ENCODE results near the gene PPIC.

PPIC gene

GRCh38 chr5:123036391-123037103 is at the start of gene PPIC:
PPIC (minus strand) TSS chr5:123036725; CDS start chr5:123036625, 100 bp downstream.
- Mint-ChIP-seq H3K27ac (no peak within 1 kb of the TSS), H3K36me3 (ENCODE audit: low read depth) (no peaks in the 10 kb centered on the region), H3K9me3 (no peaks in the 10 kb centered on the region), H3K4me1 (ENCODE audit: low read depth) (peaks cover 11% of the 10 kb centered on the region), H3K4me3 (peak within 1 kb of the TSS; percentile 70), H3K27me3 (peaks cover 66% of the 10 kb centered on the region)
- DNase-seq, result peak; percentile 46

- Mint-ChIP-seq H3K4me3 (no peak overlapping the region), H3K27me3 (peaks cover 87% of the 10 kb centered on the region), H3K27ac (no peak overlapping the region), H3K4me1 (ENCODE audit: low read depth) (peaks cover 16% of the 10 kb centered on the region), H3K9me3 (no peaks in the 10 kb centered on the region), H3K36me3 (ENCODE audit: low read depth) (no peaks in the 10 kb centered on the region)
- DNase-seq, result no peak
Observed at GRCh38 chr5:123085638-123086286, 49.2 kb upstream of the PPIC start.

GRCh38 chr5:123084730-123085605 is 48.4 kb upstream of the PPIC start:
- H3K27me3 Mint-ChIP-seq, result peaks cover 88% of the 10 kb centered on the region
- no peak for DNase-seq

GRCh38 chr5:123083298-123083697 is 46.8 kb upstream of the PPIC start:
- DNase-seq, result no peak
- peaks cover 80% of the 10 kb centered on the region for H3K27me3 Mint-ChIP-seq
- no peaks in the 10 kb centered on the region for H3K9me3 Mint-ChIP-seq
- peaks cover 10% of the 10 kb centered on the region for H3K4me1 Mint-ChIP-seq (ENCODE audit: low read depth)
- H3K36me3 Mint-ChIP-seq (ENCODE audit: low read depth), result no peaks in the 10 kb centered on the region
- H3K4me3 Mint-ChIP-seq, result no peak overlapping the region
- H3K27ac Mint-ChIP-seq, result no peak overlapping the region

More at GRCh38 chr5:123084730-123085605, 48.4 kb upstream of the PPIC start:
- no peak overlapping the region for H3K4me3 Mint-ChIP-seq
- peaks cover 16% of the 10 kb centered on the region for H3K4me1 Mint-ChIP-seq (ENCODE audit: low read depth)
- no peak overlapping the region for H3K27ac Mint-ChIP-seq
- H3K9me3 Mint-ChIP-seq, result no peaks in the 10 kb centered on the region
- no peaks in the 10 kb centered on the region for H3K36me3 Mint-ChIP-seq (ENCODE audit: low read depth)

GRCh38 chr5:123080215-123080614 is 43.7 kb upstream of the PPIC start:
- H3K27ac Mint-ChIP-seq, result no peak overlapping the region
- no peaks in the 10 kb centered on the region for H3K36me3 Mint-ChIP-seq (ENCODE audit: low read depth)
- no peak overlapping the region for H3K4me3 Mint-ChIP-seq
- DNase-seq, result no peak
- H3K4me1 Mint-ChIP-seq (ENCODE audit: low read depth), result no peaks in the 10 kb centered on the region
- no peaks in the 10 kb centered on the region for H3K9me3 Mint-ChIP-seq
- H3K27me3 Mint-ChIP-seq, result peaks cover 74% of the 10 kb centered on the region

GRCh38 chr5:123075521-123076163 is 39.1 kb upstream of the PPIC start:
- Mint-ChIP-seq H3K27ac (no peak overlapping the region), H3K27me3 (peaks cover 57% of the 10 kb centered on the region), H3K9me3 (no peaks in the 10 kb centered on the region), H3K36me3 (ENCODE audit: low read depth) (no peaks in the 10 kb centered on the region), H3K4me1 (ENCODE audit: low read depth) (no peaks in the 10 kb centered on the region), H3K4me3 (no peak overlapping the region)
- DNase-seq, result no peak

GRCh38 chr5:123068368-123068938 is 31.9 kb upstream of the PPIC start:
- no peak overlapping the region for H3K4me3 Mint-ChIP-seq
- no peaks in the 10 kb centered on the region for H3K9me3 Mint-ChIP-seq
- peaks cover 33% of the 10 kb centered on the region for H3K27me3 Mint-ChIP-seq
- H3K36me3 Mint-ChIP-seq (ENCODE audit: low read depth), result no peaks in the 10 kb centered on the region
- no peaks in the 10 kb centered on the region for H3K4me1 Mint-ChIP-seq (ENCODE audit: low read depth)
- no peak overlapping the region for H3K27ac Mint-ChIP-seq
- no peak for DNase-seq

GRCh38 chr5:123066016-123066415 is 29.5 kb upstream of the PPIC start:
- peaks cover 25% of the 10 kb centered on the region for H3K27me3 Mint-ChIP-seq
- H3K36me3 Mint-ChIP-seq (ENCODE audit: low read depth), result no peaks in the 10 kb centered on the region
- H3K4me1 Mint-ChIP-seq (ENCODE audit: low read depth), result no peaks in the 10 kb centered on the region
- peaks cover 6% of the 10 kb centered on the region for H3K9me3 Mint-ChIP-seq
- DNase-seq, result no peak
- H3K4me3 Mint-ChIP-seq, result no peak overlapping the region
- no peak overlapping the region for H3K27ac Mint-ChIP-seq

- no peak overlapping the region for H3K27ac Mint-ChIP-seq
Observed at GRCh38 chr5:123059455-123059854, 22.9 kb upstream of the PPIC start.

GRCh38 chr5:123051206-123051605 is 14.7 kb upstream of the PPIC start:
- H3K27me3 Mint-ChIP-seq, result peaks cover 40% of the 10 kb centered on the region
- peaks cover 10% of the 10 kb centered on the region for H3K9me3 Mint-ChIP-seq
- no peaks in the 10 kb centered on the region for H3K36me3 Mint-ChIP-seq (ENCODE audit: low read depth)
- no peak for DNase-seq
- H3K4me3 Mint-ChIP-seq, result no peak overlapping the region
- no peak overlapping the region for H3K27ac Mint-ChIP-seq
- H3K4me1 Mint-ChIP-seq (ENCODE audit: low read depth), result no peaks in the 10 kb centered on the region

More at GRCh38 chr5:123059455-123059854, 22.9 kb upstream of the PPIC start:
- no peak for DNase-seq
- Mint-ChIP-seq H3K4me1 (ENCODE audit: low read depth) (no peaks in the 10 kb centered on the region), H3K36me3 (ENCODE audit: low read depth) (no peaks in the 10 kb centered on the region), H3K9me3 (peaks cover 6% of the 10 kb centered on the region), H3K4me3 (no peak overlapping the region), H3K27me3 (peaks cover 25% of the 10 kb centered on the region)

- no peak for DNase-seq
- Mint-ChIP-seq H3K4me3 (no peak overlapping the region), H3K36me3 (ENCODE audit: low read depth) (no peaks in the 10 kb centered on the region), H3K4me1 (ENCODE audit: low read depth) (no peaks in the 10 kb centered on the region), H3K27ac (no peak overlapping the region), H3K27me3 (peaks cover 45% of the 10 kb centered on the region), H3K9me3 (peaks cover 10% of the 10 kb centered on the region)
Observed at GRCh38 chr5:123047706-123048105, 11.2 kb upstream of the PPIC start.

- Mint-ChIP-seq H3K27ac (no peak overlapping the region), H3K4me3 (no peak overlapping the region), H3K27me3 (peaks cover 42% of the 10 kb centered on the region), H3K9me3 (peaks cover under 1% of the 10 kb centered on the region), H3K36me3 (ENCODE audit: low read depth) (no peaks in the 10 kb centered on the region), H3K4me1 (ENCODE audit: low read depth) (no peaks in the 10 kb centered on the region)
- DNase-seq, result no peak
Observed at GRCh38 chr5:123046222-123046621, 9.7 kb upstream of the PPIC start.

GRCh38 chr5:123044926-123045617 is 8.5 kb upstream of the PPIC start:
- no peaks in the 10 kb centered on the region for H3K9me3 Mint-ChIP-seq
- peaks cover 39% of the 10 kb centered on the region for H3K27me3 Mint-ChIP-seq
- H3K27ac Mint-ChIP-seq, result no peak overlapping the region
- no peak for DNase-seq
- no peaks in the 10 kb centered on the region for H3K4me1 Mint-ChIP-seq (ENCODE audit: low read depth)
- no peaks in the 10 kb centered on the region for H3K36me3 Mint-ChIP-seq (ENCODE audit: low read depth)
- H3K4me3 Mint-ChIP-seq, result no peak overlapping the region

Measured in activated T-cell treated with anti-CD3 and anti-CD28 coated beads, Interleukin-2, amount 50 U/mL, for 24 hours (primary cell).